ENCODE data around the gene SLK. TPM values are rescaled to one million over a fixed set of nuclear protein-coding genes. Genes with fewer than 3 reads are reported as not detected.
A peak's percentile ranks its signal among the peaks of the same experiment; 100 is the strongest.

Gene SLK
- total RNA-seq, 1 experiment from 2014 or later, result 64.0 TPM

DNA sequence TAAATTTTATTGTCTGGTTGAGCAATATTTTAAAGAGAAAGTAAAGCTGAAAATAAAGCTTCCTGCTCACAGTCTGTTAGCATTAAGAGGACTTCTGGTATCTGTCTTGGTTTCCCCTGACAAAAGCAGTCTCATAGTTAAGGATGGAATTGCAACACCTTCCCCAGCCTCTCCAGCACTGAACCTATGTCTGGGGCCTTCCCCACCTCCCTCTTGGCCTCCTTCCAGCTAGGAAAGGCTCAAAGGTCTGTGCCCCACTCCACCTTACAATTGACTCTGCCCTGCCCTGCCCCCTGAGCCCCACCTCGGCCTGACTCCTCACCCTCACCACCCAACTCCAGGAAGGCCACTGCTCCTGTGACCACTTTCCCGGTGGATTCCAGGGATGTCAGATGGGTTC is 85.5 kb downstream of the SLK start:
- DNase-seq (ENCODE audit: low read depth), result no peak

DNA sequence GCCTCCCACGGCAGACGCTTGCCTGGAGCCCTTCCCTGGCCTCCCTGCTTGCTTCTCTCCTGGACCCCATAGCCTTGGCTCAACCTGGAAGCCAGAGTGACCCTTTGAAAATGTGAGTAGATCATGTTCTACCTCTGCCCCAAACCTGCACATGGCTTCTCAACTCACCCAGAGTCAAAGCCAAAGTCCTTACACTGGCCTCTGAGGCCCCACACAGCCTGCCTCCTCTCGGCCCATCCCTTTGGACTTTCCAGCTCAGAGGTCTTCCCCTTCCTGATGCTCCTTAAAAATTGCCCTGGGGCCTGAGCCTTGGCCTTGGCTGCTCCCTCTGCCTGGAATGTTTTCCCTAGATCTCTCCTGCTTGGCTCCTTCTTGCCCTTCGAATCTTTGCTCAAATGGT is 86.3 kb downstream of the SLK start:
- peak; percentile 44 for DNase-seq (ENCODE audit: low read depth)

DNA sequence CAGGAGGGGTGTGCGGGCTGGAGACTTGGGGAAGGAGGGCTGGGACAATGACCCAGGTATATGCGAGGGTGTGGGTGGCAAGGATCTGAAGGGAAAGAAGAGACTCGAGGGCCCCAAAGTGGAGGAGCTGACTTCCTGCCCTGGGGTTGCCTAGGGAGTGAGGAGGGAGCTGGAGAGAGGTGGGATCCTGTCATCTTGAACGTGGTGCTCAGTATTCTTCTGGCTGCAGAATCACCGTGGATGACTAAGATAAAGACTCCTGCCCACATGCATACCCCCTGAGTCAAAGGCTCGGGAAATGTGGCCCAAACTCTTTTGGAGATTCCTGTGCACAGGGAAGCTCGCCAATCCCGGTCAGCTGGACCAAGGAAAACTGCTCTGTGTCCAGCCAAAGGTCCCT is 87.5 kb downstream of the SLK start:
- DNase-seq (ENCODE audit: low read depth), result peak; percentile 89

DNA sequence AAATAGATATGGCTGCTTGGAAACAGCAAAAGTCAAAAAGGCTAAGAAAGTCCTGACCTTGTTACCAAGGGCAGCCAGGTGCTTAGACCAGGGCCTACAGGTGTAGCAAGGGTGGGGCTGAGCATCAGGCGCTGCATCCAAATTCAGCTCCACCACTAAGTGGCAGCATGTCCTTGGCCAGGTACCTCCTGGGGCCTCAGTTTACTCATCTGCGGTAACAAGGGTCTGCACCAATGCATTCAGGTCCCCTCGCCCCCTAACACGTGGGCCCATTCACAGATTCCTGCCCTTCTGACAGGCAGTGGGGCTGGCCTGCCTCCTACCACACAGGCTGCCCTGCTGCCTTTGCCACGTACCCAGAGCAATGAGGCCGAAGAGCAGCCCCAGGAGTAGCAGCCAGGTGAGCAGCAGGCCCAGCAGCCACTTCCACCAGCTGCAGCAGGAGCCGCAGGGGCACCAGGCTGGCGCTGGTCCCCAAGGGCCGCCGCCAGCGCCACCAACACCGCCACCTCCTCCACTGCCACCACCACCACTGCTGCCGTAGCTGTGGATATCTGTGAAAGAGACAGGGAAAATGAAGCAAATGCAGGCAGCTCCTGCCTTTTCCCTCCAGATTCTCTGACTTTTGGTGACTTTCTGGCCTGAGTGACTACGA is 89.8 kb downstream of the SLK start:
- no peak for DNase-seq (ENCODE audit: low read depth)

GRCh38 chr10:104057717-104058116 is 90.8 kb downstream of the SLK start:
- DNase-seq (ENCODE audit: low read depth), result no peak

- DNase-seq (ENCODE audit: low read depth), result no peak
Measured at GRCh38 chr10:104059364-104059763, 92.4 kb downstream of the SLK start.

GRCh38 chr10:104061196-104061595 is 94.3 kb downstream of the SLK start:
- DNase-seq (ENCODE audit: low read depth), result no peak

- DNase-seq (ENCODE audit: low read depth), result no peak
Measured at GRCh38 chr10:104065748-104066147, 98.8 kb downstream of the SLK start.

DNA sequence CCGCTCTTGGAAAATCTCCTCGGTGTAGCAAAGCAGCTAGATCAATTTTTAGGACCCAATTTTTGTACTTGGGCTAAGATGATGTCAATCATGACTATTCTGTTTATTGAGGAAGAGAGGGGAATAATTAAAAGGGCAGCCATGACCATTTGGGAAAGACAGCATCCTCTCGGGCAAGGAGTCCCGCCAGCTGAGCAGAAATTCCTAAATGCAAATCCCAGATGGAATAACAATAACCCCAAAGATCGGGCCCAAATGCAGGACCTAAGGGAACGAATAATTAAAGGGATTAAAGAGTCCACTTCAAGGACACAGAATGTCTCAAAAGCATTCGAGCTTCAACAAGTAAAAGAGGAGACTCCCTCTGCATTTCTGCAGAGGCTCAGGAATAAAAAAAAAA is 100.0 kb downstream of the SLK start:
- no peak for DNase-seq (ENCODE audit: low read depth)

GRCh38 chr10:104067525-104067924 is 100.6 kb downstream of the SLK start:
- DNase-seq (ENCODE audit: low read depth), result no peak

DNA sequence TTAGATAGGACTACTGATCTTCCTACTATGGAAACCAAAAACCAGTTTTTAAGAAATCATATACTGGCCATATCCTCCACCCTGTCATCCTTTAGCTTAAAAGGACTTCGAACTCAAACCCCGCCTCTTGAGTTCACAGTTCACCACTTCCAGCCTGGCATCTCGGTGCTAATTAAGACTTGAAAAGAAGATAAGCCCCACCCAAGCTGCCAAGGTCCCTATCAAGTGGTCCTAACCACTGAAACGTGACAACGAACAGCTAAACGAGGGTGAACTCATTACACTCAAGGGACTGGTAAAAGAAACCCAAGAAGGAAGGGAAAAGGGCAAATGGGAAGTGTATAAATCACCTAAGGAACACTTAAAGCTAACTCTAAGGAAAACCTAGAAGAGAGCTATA is 102.7 kb downstream of the SLK start:
- DNase-seq (ENCODE audit: low read depth), result no peak

GRCh38 chr10:104072786-104073185 is 105.8 kb downstream of the SLK start:
- DNase-seq (ENCODE audit: low read depth), result no peak

GRCh38 chr10:104074505-104074904 is 107.6 kb downstream of the SLK start:
- no peak for DNase-seq (ENCODE audit: low read depth)

- peak; percentile 75 for DNase-seq (ENCODE audit: low read depth)
Measured at GRCh38 chr10:104076743-104077160, 109.8 kb downstream of the SLK start.

- DNase-seq (ENCODE audit: low read depth), result peak; percentile 30
Measured at GRCh38 chr10:104077247-104077646, 110.3 kb downstream of the SLK start.

DNA sequence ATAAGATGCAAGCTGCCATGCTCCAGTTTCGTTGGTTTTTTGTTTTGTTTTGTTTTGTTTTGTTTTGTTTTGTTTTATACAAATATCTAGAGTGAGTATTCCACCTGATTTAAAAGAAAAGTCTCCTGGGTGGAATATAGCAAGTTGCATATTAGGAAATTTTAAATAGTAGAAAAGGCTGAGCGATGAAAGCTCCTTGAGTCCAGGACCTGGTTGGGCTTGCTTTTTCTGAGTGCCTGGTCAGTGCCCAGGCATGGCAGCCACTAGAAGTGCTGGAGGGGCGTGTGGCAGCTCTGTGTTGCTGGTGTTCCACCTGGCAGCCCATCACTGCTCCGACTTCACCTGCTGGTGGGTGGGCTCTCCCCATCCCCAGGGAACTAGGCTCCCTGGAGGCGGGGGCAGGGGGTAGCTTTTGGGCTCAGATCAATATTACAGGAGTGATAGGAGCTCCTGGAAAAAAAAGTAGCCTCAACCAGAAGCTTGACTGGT is 110.8 kb downstream of the SLK start:
- DNase-seq (ENCODE audit: low read depth), result no peak

Other genes starting within 250 kb of the SLK start
- gene SH3PXD2A, start 111.6 kb upstream of the SLK start, total RNA-seq (2014; rRNA removed; shearing (Covaris generic)), result 9.7 and 10.7 TPM in 2 replicates
- 72.5 and 75.9 TPM in 2 replicates for gene STN1, start 49.0 kb upstream of the SLK start, total RNA-seq (2014; rRNA removed; shearing (Covaris generic))
- 2.0 and 2.6 TPM in 2 replicates for gene COL17A1, start 118.7 kb downstream of the SLK start, total RNA-seq (2014; rRNA removed; shearing (Covaris generic))
- gene SFR1, start 155.0 kb downstream of the SLK start, total RNA-seq (2014; rRNA removed; shearing (Covaris generic)), result 12.0 and 13.3 TPM in 2 replicates